Tibial nerve (tissue), 3 donors: ENCODE results near the gene LRRC8D.

Experiments
- CTCF ChIP-seq, 5 experiments: fragments of 200-600 bp in 3 of 5; fragments of 450-650 bp in 2 of 5; sonication (generic) in 3 of 5; IDR thresholded peaks; one replicate each; pipeline ENCODE4 v1.5.1; 2016 to 2019; ENCODE audit warnings: antibody characterized with exemption in 5 of 5, mild to moderate bottlenecking in 3 of 5, moderate library complexity in 2 of 5
- POLR2A ChIP-seq, 2 donors: fragments of 450-650 bp; IDR thresholded peaks; one replicate each; pipeline ENCODE4 v1.6.1; 2017; ENCODE audit warnings: antibody characterized with exemption in 2 of 2, mild to moderate bottlenecking in 2 of 2, moderate library complexity in 2 of 2

GRCh38 chr1:89802841-89803240 is 18.0 kb upstream of the LRRC8D start:
- TF ChIP-seq CTCF (IDR thresholded peaks at IDR 0.05) (no peak), POLR2A (IDR thresholded peaks at IDR 0.05) (no peak)
